ENCODE data around the gene CHST14.

- TF ChIP-seq CTCF (IDR thresholded peaks at IDR 0.05) (no peak), POLR2A (IDR thresholded peaks at IDR 0.05) (no peak)
Measured at GRCh38 chr15:40450047-40450446, 20.7 kb upstream of the CHST14 start.
